Activated T-cell treated with anti-CD3 and anti-CD28 coated beads, Interleukin-2, amount 50 U/mL, for 4 hours (primary cell): Measurements from ENCODE around the gene RALGAPA2. TPM values are rescaled to one million over a fixed set of nuclear protein-coding genes. Genes with fewer than 3 reads are reported as not detected.

Source experiments
- ATAC-seq, 2 donors: fragments of 200-7000 bp; cut with Tn5 transposase; one replicate each; pipeline ENCODE4 v1.10.0; 2021
- DNase-seq: peaks from one replicate; pipeline ENCODE4 v3.0.0-alpha.2; 2020
- H3K27me3 Mint-ChIP-seq: one replicate; pipeline ENCODE4 v1.8.0; 2021; ENCODE audit warnings: low read depth, mixed read lengths
- H3K36me3 Mint-ChIP-seq: one replicate; pipeline ENCODE4 v1.8.0; 2022; ENCODE audit warnings: mixed read lengths; ENCODE audit not compliant: insufficient read depth
- H3K4me1 Mint-ChIP-seq: one replicate; pipeline ENCODE4 v1.8.0; 2021; ENCODE audit warnings: low read depth, mixed read lengths
- H3K4me3 Mint-ChIP-seq: one replicate; pipeline ENCODE4 v1.8.0; 2021; ENCODE audit warnings: mild to moderate bottlenecking, moderate library complexity, mixed read lengths
- H3K9me3 Mint-ChIP-seq: one replicate; pipeline ENCODE4 v1.8.0; 2021; ENCODE audit warnings: mixed read lengths
- total RNA-seq, 3 donors: library from RNA; stranded (reverse); gene quantifications; one replicate each; pipeline ENCODE4 v1.2.1, GENCODE V29; 2021

Gene RALGAPA2
- total RNA-seq, 3 donors from 2014 or later, result 5.9 to 8.3 (median 7.2) TPM

DNA sequence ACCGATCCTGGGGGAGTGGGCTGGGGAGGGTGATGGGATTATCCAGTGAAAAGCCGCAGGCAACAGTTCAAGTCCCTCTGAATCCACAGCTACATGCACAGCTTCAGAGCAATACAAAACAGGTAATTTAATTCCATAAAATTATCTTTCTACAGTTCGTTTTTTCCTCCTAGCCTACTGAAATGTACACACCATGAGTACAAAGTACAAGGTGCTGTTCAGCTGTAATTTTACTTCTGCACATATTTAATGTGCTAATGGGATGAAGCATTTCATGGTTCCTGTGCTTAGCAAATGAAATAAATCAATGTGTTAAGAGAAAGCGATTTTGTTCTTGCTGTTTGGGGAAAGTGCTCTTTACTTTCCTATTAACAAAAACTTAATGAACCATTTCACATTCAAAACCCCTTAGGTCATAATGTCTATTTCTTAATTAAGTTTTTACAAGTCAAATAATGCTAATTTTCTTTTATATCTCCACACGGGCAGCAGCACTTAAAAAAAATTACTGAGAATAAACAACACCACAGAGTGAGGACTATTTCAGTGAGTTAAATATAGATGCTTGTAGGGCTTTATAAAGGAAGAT, 272.7 kb downstream of the RALGAPA2 start:
- H3K4me3 Mint-ChIP-seq, result no peak overlapping the region
- H3K27me3 Mint-ChIP-seq, result no peaks in the 10 kb centered on the region
- DNase-seq, result no peak
- H3K4me1 Mint-ChIP-seq, result no peaks in the 10 kb centered on the region
- no peak for ATAC-seq
- no peaks in the 10 kb centered on the region for H3K9me3 Mint-ChIP-seq
- H3K36me3 Mint-ChIP-seq, result peaks cover 20% of the 10 kb centered on the region

- DNase-seq, result no peak
- no peaks in the 10 kb centered on the region for H3K27me3 Mint-ChIP-seq
- H3K4me3 Mint-ChIP-seq, result no peak overlapping the region
- ATAC-seq, result no peak
- peaks cover 28% of the 10 kb centered on the region for H3K36me3 Mint-ChIP-seq
- H3K9me3 Mint-ChIP-seq, result no peaks in the 10 kb centered on the region
- H3K4me1 Mint-ChIP-seq, result no peaks in the 10 kb centered on the region
Observed at GRCh38 chr20:20437314-20437713, 275.1 kb downstream of the RALGAPA2 start.

DNA sequence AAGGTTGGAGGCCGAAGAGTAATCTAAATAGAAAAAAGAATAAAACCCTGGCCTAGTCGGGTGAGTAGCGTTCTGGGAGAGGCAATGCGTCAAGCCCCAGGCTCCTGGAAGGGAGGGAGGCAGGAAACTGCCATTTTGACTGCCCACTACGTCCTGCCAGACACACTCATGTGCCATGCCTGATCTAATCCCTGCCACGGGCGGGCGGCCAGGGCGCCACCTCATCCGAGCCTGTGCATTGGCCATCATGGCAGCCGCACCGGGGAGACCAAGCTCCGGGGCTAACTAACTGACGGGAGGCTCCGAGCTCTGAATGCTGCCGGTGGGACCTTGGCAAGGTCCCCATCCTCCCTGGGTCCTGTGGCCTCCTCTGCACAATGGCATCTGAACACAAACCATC, 275.8 kb downstream of the RALGAPA2 start:
- DNase-seq (no peak), ATAC-seq (no peak)
- Mint-ChIP-seq H3K9me3 (no peaks in the 10 kb centered on the region), H3K4me1 (no peaks in the 10 kb centered on the region), H3K36me3 (peaks cover 31% of the 10 kb centered on the region), H3K4me3 (no peak overlapping the region), H3K27me3 (no peaks in the 10 kb centered on the region)

DNA sequence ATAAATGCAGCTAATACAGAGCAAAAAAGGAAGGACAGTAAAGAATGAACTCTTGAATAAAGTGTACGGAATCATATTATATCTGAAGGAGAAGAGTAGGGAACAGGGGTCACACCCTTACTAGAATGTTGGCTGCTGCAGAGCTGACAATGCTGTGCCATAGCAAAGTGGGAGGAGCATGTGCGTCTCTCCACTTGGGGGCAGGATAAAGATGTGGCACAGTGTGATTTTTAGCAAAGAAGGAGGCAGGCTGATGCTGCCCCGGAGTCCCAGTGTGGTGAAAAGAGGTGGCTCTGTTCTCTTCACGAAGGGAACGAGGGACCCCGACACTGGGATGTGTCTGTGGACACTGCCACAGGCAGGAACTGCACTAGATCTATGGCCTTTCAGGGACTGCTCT, 277.0 kb downstream of the RALGAPA2 start:
- ATAC-seq, result no peak
- Mint-ChIP-seq H3K9me3 (no peaks in the 10 kb centered on the region), H3K27me3 (no peaks in the 10 kb centered on the region), H3K4me3 (no peak overlapping the region), H3K36me3 (peaks cover 24% of the 10 kb centered on the region), H3K4me1 (no peaks in the 10 kb centered on the region)
- DNase-seq, result no peak

- Mint-ChIP-seq H3K36me3 (peaks cover 35% of the 10 kb centered on the region), H3K4me3 (no peak overlapping the region), H3K4me1 (peaks cover 8% of the 10 kb centered on the region), H3K9me3 (no peaks in the 10 kb centered on the region), H3K27me3 (no peaks in the 10 kb centered on the region)
- ATAC-seq, result no peak
- DNase-seq, result no peak
Observed at GRCh38 chr20:20432618-20433286, 279.7 kb downstream of the RALGAPA2 start.

DNA sequence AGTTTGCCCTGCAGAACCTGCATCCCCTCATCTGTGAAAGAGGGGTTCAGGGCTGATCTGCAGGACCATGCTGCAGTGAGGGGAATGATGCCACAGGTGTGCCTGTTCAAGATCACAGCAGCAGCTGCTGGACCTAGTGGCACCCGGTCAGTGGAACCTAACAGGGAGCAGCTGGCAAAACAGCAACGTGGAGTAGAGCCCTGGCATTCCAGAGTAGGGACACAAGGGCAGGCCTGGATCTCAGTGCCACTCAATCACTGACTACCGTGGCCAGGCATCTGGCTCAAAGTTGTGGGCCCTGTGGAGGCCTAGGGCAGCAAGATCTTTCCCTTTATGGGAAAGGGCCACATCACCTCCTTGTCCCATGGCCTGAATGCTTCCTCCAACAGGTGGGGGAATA, 282.4 kb downstream of the RALGAPA2 start:
- no peak for ATAC-seq

DNA sequence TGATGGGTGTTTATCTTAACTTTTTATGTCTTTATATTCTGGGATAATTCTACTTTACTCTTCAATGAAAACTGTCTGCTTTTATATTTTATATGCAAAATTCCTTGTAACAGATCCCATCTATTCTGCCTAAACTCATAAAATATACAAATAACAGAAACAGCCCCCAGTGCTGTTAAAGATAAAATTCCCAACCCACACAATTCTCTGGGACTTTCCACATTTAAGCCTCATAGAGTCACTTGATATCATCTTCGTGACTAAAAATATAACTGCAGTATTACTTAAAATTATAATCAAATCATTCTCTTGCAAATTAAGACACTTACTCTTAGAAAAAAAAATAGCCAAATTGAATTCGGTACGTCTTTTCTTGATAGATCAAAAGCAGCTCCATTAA, 284.4 kb downstream of the RALGAPA2 start:
- H3K27me3 Mint-ChIP-seq, result no peaks in the 10 kb centered on the region
- DNase-seq (no peak), ATAC-seq (no peak)
- peaks cover 24% of the 10 kb centered on the region for H3K4me1 Mint-ChIP-seq
- no peak overlapping the region for H3K4me3 Mint-ChIP-seq
- peaks cover 18% of the 10 kb centered on the region for H3K36me3 Mint-ChIP-seq
- no peaks in the 10 kb centered on the region for H3K9me3 Mint-ChIP-seq

More for the DNA sequence above, 282.4 kb downstream of the RALGAPA2 start:
- no peak overlapping the region for H3K4me3 Mint-ChIP-seq
- H3K4me1 Mint-ChIP-seq, result peaks cover 24% of the 10 kb centered on the region
- H3K9me3 Mint-ChIP-seq, result no peaks in the 10 kb centered on the region
- peaks cover 26% of the 10 kb centered on the region for H3K36me3 Mint-ChIP-seq
- DNase-seq, result no peak
- no peaks in the 10 kb centered on the region for H3K27me3 Mint-ChIP-seq

DNA sequence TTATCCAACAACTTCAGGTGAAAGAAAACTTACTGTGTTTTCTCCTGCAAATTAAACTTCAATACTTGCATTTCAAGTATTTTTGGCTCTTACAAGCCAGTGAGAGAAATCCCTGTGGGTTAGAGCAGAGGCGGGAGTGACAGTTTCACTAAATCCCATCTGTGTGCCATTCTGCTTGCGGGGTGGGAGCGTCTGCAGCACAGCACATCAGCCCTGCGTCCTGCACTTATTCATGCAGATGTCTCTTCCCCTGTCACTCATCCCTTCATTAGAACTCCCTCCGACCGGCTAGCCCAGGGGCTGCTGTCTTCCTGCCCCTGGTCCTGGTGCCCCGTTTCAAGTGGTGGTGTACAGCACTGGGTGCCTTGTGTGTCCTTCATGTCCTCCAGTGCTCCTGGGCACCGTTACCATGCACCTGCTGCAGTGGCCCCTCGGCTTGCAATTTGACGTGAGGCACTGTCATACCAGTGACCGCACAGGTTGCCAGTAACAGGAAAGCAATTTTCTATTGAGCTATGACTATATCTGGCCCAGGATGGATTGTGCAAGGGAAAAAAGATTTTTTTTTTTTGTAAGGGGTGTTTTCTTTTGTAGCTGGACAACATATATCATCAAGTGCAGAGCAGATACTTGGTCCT, 285.1 kb downstream of the RALGAPA2 start:
- Mint-ChIP-seq H3K4me1 (peaks cover 24% of the 10 kb centered on the region), H3K27me3 (no peaks in the 10 kb centered on the region), H3K9me3 (no peaks in the 10 kb centered on the region), H3K36me3 (peaks cover 25% of the 10 kb centered on the region), H3K4me3 (no peak overlapping the region)
- ATAC-seq (no peak), DNase-seq (no peak)

DNA sequence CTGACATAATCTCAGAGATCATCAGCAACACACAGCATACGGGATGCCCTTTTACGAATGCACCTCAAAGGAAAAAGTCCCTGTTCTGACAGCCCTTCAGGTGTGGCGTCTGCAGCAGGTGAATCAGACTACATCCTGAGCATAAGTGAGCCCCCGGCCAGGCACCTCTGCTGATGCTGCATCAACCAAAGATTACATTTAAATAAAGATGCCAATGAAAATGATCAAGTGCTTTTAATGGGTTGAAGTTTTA, 285.9 kb downstream of the RALGAPA2 start:
- ATAC-seq, result peak in 1 of 2 donors; percentile 8
- H3K27me3 Mint-ChIP-seq, result no peaks in the 10 kb centered on the region
- peaks cover 22% of the 10 kb centered on the region for H3K36me3 Mint-ChIP-seq
- H3K4me1 Mint-ChIP-seq, result peaks cover 24% of the 10 kb centered on the region
- no peak overlapping the region for H3K4me3 Mint-ChIP-seq
- DNase-seq, result no peak
- H3K9me3 Mint-ChIP-seq, result no peaks in the 10 kb centered on the region

DNA sequence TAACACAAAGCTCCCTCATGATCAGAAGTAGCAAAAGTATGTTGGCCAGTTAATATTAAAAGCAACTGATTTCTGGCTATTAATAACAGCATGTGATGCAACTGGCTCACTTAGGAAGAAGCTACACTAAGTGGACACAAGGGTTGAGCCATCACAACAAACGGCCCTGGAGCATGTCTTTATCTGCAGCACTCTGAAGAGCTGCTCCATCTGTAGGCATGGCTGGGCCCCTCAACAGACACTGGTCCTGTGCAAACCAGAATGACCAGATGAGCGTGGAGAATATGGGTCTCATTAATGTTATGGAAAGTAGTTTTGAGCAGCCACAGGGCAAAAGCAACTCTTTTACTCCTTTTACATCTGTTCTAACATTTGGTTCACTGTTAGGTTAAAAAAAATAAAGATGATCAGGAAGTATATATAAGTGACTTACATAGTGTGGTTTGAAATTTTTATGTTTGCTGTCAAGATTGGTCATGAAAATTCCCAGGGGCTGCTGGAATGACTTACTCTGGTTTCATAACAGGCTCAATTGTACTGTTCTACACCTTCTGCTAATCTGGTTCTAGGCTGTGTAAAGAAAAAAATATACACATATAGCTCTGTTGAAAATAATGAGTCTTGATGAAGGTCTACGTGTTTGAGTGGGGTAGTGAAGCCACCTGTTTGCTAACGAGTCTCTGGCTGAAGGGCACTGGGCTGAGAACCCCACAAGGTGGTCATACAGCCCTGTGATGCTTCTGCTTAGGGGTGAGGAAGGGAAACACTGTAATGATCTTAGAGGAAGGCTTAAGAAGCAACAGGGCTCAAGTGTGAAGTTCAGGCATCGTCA, 286.4 kb downstream of the RALGAPA2 start:
- ATAC-seq, result peak; percentile 68 to 71
- H3K4me1 Mint-ChIP-seq, result peaks cover 25% of the 10 kb centered on the region
- DNase-seq, result no peak
- no peak overlapping the region for H3K4me3 Mint-ChIP-seq
- H3K36me3 Mint-ChIP-seq, result peaks cover 23% of the 10 kb centered on the region
- no peaks in the 10 kb centered on the region for H3K9me3 Mint-ChIP-seq
- no peaks in the 10 kb centered on the region for H3K27me3 Mint-ChIP-seq

- Mint-ChIP-seq H3K4me3 (no peak overlapping the region), H3K9me3 (no peaks in the 10 kb centered on the region), H3K27me3 (no peaks in the 10 kb centered on the region), H3K36me3 (peaks cover 29% of the 10 kb centered on the region), H3K4me1 (peaks cover 23% of the 10 kb centered on the region)
- no peak for ATAC-seq
- DNase-seq, result no peak
Observed at GRCh38 chr20:20423117-20423516, 289.3 kb downstream of the RALGAPA2 start.

GRCh38 chr20:20417876-20418676, 294.4 kb downstream of the RALGAPA2 start:
- H3K27me3 Mint-ChIP-seq, result no peaks in the 10 kb centered on the region
- H3K9me3 Mint-ChIP-seq, result no peaks in the 10 kb centered on the region
- H3K4me3 Mint-ChIP-seq, result no peak overlapping the region
- peaks cover 16% of the 10 kb centered on the region for H3K4me1 Mint-ChIP-seq
- ATAC-seq (no peak), DNase-seq (no peak)
- peaks cover 33% of the 10 kb centered on the region for H3K36me3 Mint-ChIP-seq

- Mint-ChIP-seq H3K36me3 (peaks cover 24% of the 10 kb centered on the region), H3K4me3 (no peak overlapping the region), H3K4me1 (peaks cover 21% of the 10 kb centered on the region), H3K27me3 (no peaks in the 10 kb centered on the region), H3K9me3 (no peaks in the 10 kb centered on the region)
- ATAC-seq, result no peak
- no peak for DNase-seq
Observed at GRCh38 chr20:20415321-20415720, 297.1 kb downstream of the RALGAPA2 start.

DNA sequence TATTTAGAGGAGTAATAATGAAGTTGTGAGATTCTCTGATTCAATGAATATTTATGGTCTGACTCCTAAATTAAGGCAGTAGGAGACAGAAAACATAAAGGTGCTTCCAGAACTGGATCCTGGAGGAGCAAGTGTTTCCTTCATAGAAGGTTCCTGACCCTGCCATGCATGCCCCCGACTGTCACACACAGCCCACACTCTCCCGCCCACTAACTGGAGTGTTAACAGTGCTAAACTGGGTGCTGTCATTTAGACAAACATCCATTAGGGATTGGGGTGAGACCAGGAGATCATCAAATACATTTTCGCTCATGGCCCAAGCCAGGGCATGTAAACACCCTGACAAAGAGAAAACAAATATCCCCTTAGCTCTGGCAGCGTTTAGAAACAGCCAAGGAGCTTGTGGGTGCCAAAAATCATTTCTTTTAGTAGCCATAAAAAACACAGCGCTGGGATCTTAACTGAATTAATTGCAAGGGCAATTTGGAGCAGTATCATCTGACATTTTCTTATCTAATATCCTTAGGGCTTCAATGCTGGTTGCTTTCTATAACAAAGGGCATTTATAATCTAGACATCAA, 297.7 kb downstream of the RALGAPA2 start:
- H3K36me3 Mint-ChIP-seq, result peaks cover 23% of the 10 kb centered on the region
- no peaks in the 10 kb centered on the region for H3K9me3 Mint-ChIP-seq
- H3K27me3 Mint-ChIP-seq, result no peaks in the 10 kb centered on the region
- H3K4me1 Mint-ChIP-seq, result peaks cover 21% of the 10 kb centered on the region
- no peak for DNase-seq
- no peak for ATAC-seq
- no peak overlapping the region for H3K4me3 Mint-ChIP-seq
